ENCODE measurements around the gene LRRC37B.
"Not testable (repeated sequence)": the region's sequence is repeated elsewhere in the genome, so short reads cannot be mapped to it uniquely, and the experiment has no call there.

The LRRC37B gene

GRCh38 chr17:32006957-32007462 is at the start of gene LRRC37B:
LRRC37B (plus strand) TSS chr17:32007383; CDS start chr17:32021393, 14,010 bp downstream.
- peak; percentile 94 for DNase-seq (ENCODE audit: low spot score)

- DNase-seq (ENCODE audit: low spot score), result not testable (repeated sequence)
These were observed 43.1 kb upstream of the LRRC37B start for GRCh38 chr17:31964131-31964530.

- DNase-seq (ENCODE audit: low spot score), result no peak
These were observed 39.5 kb upstream of the LRRC37B start for GRCh38 chr17:31967648-31968047.

- not testable (repeated sequence) for DNase-seq (ENCODE audit: low spot score)
These were observed 36.8 kb upstream of the LRRC37B start for GRCh38 chr17:31970416-31970815.

- DNase-seq (ENCODE audit: low spot score), result not testable (repeated sequence)
These were observed 32.7 kb upstream of the LRRC37B start for GRCh38 chr17:31974269-31975071.

GRCh38 chr17:31975391-31975790 is 31.8 kb upstream of the LRRC37B start:
- not testable (repeated sequence) for DNase-seq (ENCODE audit: low spot score)

GRCh38 chr17:31991821-31992220 is 15.4 kb upstream of the LRRC37B start:
- DNase-seq (ENCODE audit: low spot score), result not testable (repeated sequence)

GRCh38 chr17:31997005-31997404 is 10.2 kb upstream of the LRRC37B start:
- DNase-seq (ENCODE audit: low spot score), result no peak

- DNase-seq (ENCODE audit: low spot score), result peak; percentile 55
These were observed 498 bp downstream of the LRRC37B start for GRCh38 chr17:32007463-32008298.

GRCh38 chr17:32009262-32009542 is 2.0 kb downstream of the LRRC37B start:
- DNase-seq (ENCODE audit: low spot score), result no peak

GRCh38 chr17:32010114-32010513 is 2.9 kb downstream of the LRRC37B start:
- no peak for DNase-seq (ENCODE audit: low spot score)

GRCh38 chr17:32015245-32016013 is 8.2 kb downstream of the LRRC37B start:
- DNase-seq (ENCODE audit: low spot score), result no peak

- no peak for DNase-seq (ENCODE audit: low spot score)
These were observed 9.0 kb downstream of the LRRC37B start for GRCh38 chr17:32016231-32016630.

- DNase-seq (ENCODE audit: low spot score), result no peak
These were observed 12.0 kb downstream of the LRRC37B start for GRCh38 chr17:32019228-32019627.

GRCh38 chr17:32020943-32021614 is 13.9 kb downstream of the LRRC37B start:
- no peak for DNase-seq (ENCODE audit: low spot score)

GRCh38 chr17:32021615-32021955 is 14.4 kb downstream of the LRRC37B start:
- no peak for DNase-seq (ENCODE audit: low spot score)

- DNase-seq (ENCODE audit: low spot score), result not testable (repeated sequence)
These were observed 15.4 kb downstream of the LRRC37B start for GRCh38 chr17:32022554-32022953.

GRCh38 chr17:32027271-32027670 is 20.1 kb downstream of the LRRC37B start:
- DNase-seq (ENCODE audit: low spot score), result not testable (repeated sequence)

GRCh38 chr17:32033223-32033622 is 26.0 kb downstream of the LRRC37B start:
- DNase-seq (ENCODE audit: low spot score), result no peak

GRCh38 chr17:32033812-32034211 is 26.6 kb downstream of the LRRC37B start:
- DNase-seq (ENCODE audit: low spot score), result not testable (repeated sequence)

- DNase-seq (ENCODE audit: low spot score), result not testable (repeated sequence)
These were observed 33.1 kb downstream of the LRRC37B start for GRCh38 chr17:32040246-32040645.

All from AG20443 (cell line).